HG03469 (cell line): ENCODE measurements around the gene ANXA11.

Experiments
- ATAC-seq: cut with Tn5 transposase; IDR thresholded peaks from one replicate; pipeline ENCODE4 v1.9.1; 2021; ENCODE audit warnings: mild to moderate bottlenecking, moderate library complexity, moderate number of reproducible peaks; ENCODE audit not compliant: unreplicated experiment

The ANXA11 gene

GRCh38 chr10:80118669-80119068, 86.7 kb downstream of the ANXA11 start:
- no peak for ATAC-seq

- no peak for ATAC-seq
Observed at GRCh38 chr10:80110986-80111385, 94.4 kb downstream of the ANXA11 start.

GRCh38 chr10:80108576-80109239, 96.6 kb downstream of the ANXA11 start:
- ATAC-seq = no peak

GRCh38 chr10:80104066-80104926, 101.0 kb downstream of the ANXA11 start:
- ATAC-seq = no peak
